Type B pancreatic cell (in vitro differentiated cells): ENCODE measurements around the gene REEP6. TPM values are rescaled to one million over a fixed set of nuclear protein-coding genes. Genes with fewer than 3 reads are reported as not detected.

Source experiments
- DNase-seq: peaks from one replicate; pipeline ENCODE4 v3.0.0; 2021; ENCODE audit warnings: mixed read lengths; ENCODE audit not compliant: unreplicated experiment; ENCODE audit errors: extremely low spot score
- H3K27ac Mint-ChIP-seq: 2 replicates; pipeline ENCODE4 v1.8.0; 2021; ENCODE audit warnings: mild to moderate bottlenecking, mixed read lengths
- H3K27me3 Mint-ChIP-seq: 2 replicates; pipeline ENCODE4 v1.8.0; 2021; ENCODE audit warnings: mixed read lengths
- H3K36me3 Mint-ChIP-seq: 2 replicates; pipeline ENCODE4 v1.8.0; 2021; ENCODE audit warnings: mixed read lengths
- H3K4me1 Mint-ChIP-seq: one replicate; pipeline ENCODE4 v1.8.0; 2021; ENCODE audit warnings: mixed read lengths; ENCODE audit not compliant: unreplicated experiment
- H3K4me3 Mint-ChIP-seq: 2 replicates; pipeline ENCODE4 v1.8.0; 2021; ENCODE audit warnings: mild to moderate bottlenecking, mixed read lengths
- H3K9me3 Mint-ChIP-seq: 2 replicates; pipeline ENCODE4 v1.8.0; 2021; ENCODE audit warnings: mixed read lengths
- total RNA-seq: library from RNA; stranded (reverse); gene quantifications from 2 replicates; pipeline ENCODE4 v1.2.1, GENCODE V29; 2021; ENCODE audit warnings: low replicate concordance
- TF ChIP-seq, protein P1 (sequence below): fragments of 200-600 bp; sonication (generic); conservative IDR thresholded peaks from 2 replicates; pipeline ENCODE4 v1.5.0; 2021; ENCODE audit warnings: antibody characterized with exemption, mild to moderate bottlenecking

The REEP6 gene
- total RNA-seq, 1 donor from 2014 or later, result 17.3 TPM

DNA sequence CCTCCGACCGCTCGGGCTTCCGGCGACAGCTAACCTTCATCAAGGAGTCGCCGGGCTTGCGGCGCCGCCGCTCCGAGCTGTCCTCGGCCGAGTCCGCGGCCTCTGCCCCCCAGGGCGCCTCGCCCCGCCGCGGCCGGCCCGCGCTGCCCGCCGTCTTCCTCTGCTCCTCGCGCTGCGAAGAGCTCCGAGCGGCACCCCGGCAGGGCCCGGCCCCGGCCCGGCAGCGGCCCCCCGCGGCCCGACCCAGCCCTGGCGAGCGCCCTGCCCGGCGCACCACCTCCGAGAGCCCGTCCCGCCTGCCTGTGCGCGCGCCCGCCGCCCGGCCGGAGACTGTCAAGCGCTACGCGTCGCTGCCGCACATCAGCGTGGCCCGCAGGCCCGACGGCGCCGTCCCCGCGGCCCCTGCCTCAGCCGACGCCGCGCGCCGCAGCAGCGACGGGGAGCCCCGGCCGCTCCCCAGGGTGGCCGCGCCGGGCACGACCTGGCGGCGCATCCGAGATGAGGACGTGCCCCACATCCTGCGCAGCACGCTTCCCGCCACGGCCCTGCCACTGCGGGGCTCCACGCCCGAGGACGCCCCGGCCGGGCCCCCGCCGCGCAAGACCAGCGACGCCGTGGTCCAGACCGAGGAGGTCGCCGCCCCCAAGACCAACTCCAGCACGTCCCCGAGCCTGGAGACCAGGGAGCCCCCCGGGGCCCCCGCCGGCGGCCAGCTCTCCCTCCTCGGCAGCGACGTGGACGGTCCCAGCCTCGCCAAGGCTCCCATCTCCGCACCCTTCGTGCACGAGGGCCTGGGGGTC lies 21.5 kb upstream of the REEP6 start:
- H3K4me1 Mint-ChIP-seq, result no peaks in the 10 kb centered on the region
- no peak for DNase-seq
- no peak overlapping the region for H3K27ac Mint-ChIP-seq
- TF ChIP-seq, protein P1, sequence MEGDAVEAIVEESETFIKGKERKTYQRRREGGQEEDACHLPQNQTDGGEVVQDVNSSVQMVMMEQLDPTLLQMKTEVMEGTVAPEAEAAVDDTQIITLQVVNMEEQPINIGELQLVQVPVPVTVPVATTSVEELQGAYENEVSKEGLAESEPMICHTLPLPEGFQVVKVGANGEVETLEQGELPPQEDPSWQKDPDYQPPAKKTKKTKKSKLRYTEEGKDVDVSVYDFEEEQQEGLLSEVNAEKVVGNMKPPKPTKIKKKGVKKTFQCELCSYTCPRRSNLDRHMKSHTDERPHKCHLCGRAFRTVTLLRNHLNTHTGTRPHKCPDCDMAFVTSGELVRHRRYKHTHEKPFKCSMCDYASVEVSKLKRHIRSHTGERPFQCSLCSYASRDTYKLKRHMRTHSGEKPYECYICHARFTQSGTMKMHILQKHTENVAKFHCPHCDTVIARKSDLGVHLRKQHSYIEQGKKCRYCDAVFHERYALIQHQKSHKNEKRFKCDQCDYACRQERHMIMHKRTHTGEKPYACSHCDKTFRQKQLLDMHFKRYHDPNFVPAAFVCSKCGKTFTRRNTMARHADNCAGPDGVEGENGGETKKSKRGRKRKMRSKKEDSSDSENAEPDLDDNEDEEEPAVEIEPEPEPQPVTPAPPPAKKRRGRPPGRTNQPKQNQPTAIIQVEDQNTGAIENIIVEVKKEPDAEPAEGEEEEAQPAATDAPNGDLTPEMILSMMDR, result no peak
- no peaks in the 10 kb centered on the region for H3K36me3 Mint-ChIP-seq
- H3K27me3 Mint-ChIP-seq, result peaks cover 34% of the 10 kb centered on the region
- no peaks in the 10 kb centered on the region for H3K9me3 Mint-ChIP-seq
- H3K4me3 Mint-ChIP-seq, result no peak overlapping the region

DNA sequence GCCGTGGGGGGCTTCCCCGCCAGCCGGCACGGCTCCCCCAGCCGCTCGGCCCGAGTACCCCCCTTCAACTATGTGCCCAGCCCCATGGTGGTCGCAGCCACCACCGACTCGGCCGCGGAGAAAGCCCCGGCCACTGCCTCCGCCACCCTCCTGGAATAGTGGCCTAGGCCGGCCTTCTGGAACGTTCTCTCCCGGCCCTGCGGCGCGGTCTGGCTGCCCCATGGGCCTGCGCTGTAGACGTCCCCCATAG lies 21.0 kb upstream of the REEP6 start:
- TF ChIP-seq, protein P1, result no peak
- DNase-seq, result no peak
- Mint-ChIP-seq H3K36me3 (no peaks in the 10 kb centered on the region), H3K27me3 (peaks cover 32% of the 10 kb centered on the region), H3K9me3 (no peaks in the 10 kb centered on the region), H3K4me1 (no peaks in the 10 kb centered on the region), H3K4me3 (peak overlapping the region; percentile 65), H3K27ac (no peak overlapping the region)

DNA sequence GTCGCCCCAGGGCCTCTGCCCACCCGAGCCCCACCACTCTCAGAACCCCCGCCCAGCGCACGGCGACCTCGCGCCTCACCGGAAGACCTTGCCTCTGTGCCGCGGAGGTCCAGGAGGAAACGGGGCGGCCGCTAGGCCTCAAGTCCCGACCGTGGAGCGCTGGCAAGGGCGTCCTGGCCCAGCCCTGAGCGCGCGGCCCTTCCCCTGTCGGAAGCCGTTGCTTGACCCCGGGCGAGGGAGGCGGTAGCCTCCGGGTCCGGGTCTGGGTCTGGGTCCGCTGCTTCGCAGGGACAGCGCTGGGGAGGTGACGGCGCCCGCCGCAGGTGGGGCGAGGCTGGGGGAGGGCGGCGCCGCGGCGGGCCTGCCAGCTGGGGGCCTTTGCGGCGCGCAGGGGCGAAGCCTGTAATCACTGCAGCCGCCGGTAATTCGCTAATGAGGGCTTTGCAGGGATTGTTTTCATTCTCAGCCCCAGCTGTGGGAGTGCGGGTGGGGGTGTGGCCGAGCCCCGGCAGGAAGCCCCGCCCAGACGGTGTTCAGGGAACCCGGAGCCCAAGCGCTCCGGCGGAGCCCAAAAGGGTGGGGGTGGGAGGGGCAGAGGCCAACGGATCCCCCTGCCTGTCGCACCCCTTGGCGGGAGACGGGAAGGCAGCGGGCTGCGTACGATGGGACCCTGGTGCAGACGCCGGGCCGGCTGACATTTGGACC lies 20.5 kb upstream of the REEP6 start:
- peaks cover 32% of the 10 kb centered on the region for H3K27me3 Mint-ChIP-seq
- H3K4me3 Mint-ChIP-seq, result peak overlapping the region; percentile 65
- H3K4me1 Mint-ChIP-seq, result no peaks in the 10 kb centered on the region

DNA sequence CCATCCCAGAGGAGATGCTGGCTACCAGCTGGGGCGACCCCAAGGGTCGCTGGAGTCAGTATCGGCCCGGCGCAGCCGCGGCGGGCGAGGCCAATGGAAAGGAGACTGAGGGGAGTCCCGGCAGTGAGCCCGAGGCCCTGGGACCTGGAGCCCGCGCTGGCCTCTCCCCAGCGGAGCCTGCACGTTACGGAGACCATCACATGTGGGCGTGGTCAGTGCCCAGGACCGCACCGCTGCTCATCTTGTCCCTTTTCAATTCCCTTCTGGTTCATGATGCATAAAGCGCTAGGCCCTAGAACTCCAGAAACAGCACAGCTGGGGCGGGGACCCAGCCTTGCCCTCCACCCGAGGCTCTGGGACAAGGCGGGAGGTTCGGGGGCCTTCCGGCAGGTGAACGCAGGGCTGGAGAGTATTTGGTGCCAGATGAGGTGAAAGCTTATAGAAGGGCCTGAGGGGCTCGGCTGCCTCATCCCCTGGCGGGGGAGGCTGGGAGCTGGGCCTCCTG lies 19.9 kb upstream of the REEP6 start:
- H3K9me3 Mint-ChIP-seq, result no peaks in the 10 kb centered on the region
- H3K27ac Mint-ChIP-seq, result no peak overlapping the region
- TF ChIP-seq, protein P1, result no peak
- no peaks in the 10 kb centered on the region for H3K36me3 Mint-ChIP-seq
- no peak for DNase-seq
- H3K4me1 Mint-ChIP-seq, result no peaks in the 10 kb centered on the region
- peaks cover 32% of the 10 kb centered on the region for H3K27me3 Mint-ChIP-seq
- H3K4me3 Mint-ChIP-seq, result peak overlapping the region; percentile 74

More for the DNA sequence above, 20.5 kb upstream of the REEP6 start:
- H3K27ac Mint-ChIP-seq, result no peak overlapping the region
- DNase-seq, result no peak
- no peaks in the 10 kb centered on the region for H3K9me3 Mint-ChIP-seq
- no peaks in the 10 kb centered on the region for H3K36me3 Mint-ChIP-seq
- TF ChIP-seq, protein P1, result no peak

DNA sequence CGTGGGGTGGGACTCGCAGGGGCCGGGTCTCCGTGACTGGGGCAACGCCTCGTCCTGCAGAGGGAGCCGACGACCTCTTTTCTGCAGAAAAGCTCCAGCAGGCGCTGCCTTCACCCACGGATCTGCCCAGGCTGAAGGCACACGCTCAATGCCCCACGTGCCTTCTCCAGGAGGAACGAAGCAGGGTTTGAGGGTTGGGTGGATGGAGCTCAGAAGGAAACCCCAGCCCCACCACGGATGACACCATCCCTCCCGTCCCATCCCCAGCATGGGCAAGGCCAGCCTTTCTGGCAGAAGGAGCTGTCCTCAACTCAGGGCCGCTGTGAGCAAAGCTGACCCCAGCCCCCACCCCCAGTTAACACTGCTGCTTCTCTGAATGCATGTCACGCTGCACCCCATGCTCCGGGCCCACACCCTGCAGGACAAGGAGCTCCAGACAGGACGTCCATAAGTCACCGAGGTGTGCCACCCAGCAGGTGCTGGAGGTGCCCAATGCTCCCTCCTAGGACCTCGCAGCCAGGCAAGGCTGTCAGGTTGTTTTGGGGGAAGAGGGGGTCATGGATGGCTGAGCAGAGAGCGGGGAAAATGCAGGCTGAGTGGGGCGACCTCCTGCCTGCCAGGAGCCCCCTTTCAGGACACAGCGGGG lies 19.3 kb upstream of the REEP6 start:
- H3K4me3 Mint-ChIP-seq, result no peak overlapping the region
- H3K4me1 Mint-ChIP-seq, result no peaks in the 10 kb centered on the region
- DNase-seq, result no peak
- peaks cover 31% of the 10 kb centered on the region for H3K27me3 Mint-ChIP-seq
- H3K36me3 Mint-ChIP-seq, result no peaks in the 10 kb centered on the region
- no peaks in the 10 kb centered on the region for H3K9me3 Mint-ChIP-seq
- H3K27ac Mint-ChIP-seq, result no peak overlapping the region
- TF ChIP-seq, protein P1, result peak; percentile 34
